K562 (cell line): ENCODE data around the gene TERB1. TPM values are rescaled to one million over a fixed set of nuclear protein-coding genes. Genes with fewer than 3 reads are reported as not detected.

Experiments used
- ARID1B ChIP-seq: fragments of 450-650 bp; IDR thresholded peaks from 2 replicates; pipeline ENCODE4 v1.6.1; 2016; ENCODE audit warnings: antibody characterized with exemption, mild to moderate bottlenecking, inconsistent platforms
- CREB3L1 ChIP-seq: fragments of 450-650 bp; IDR thresholded peaks from 2 replicates; pipeline ENCODE4 v1.6.1; 2014; ENCODE audit warnings: low read depth, mild to moderate bottlenecking, moderate library complexity, borderline replicate concordance
- DPF2 ChIP-seq: fragments of 450-650 bp; IDR thresholded peaks from 2 replicates; pipeline ENCODE4 v1.6.1; 2016
- FOXJ2 ChIP-seq: fragments of 200-800 bp; sonication (Bioruptor generic); IDR thresholded peaks from 2 replicates; pipeline ENCODE4 v1.6.1; 2016; ENCODE audit warnings: missing genetic modification characterization, missing compliant biosample characterization
- GTF2B ChIP-seq: IDR thresholded peaks from 2 replicates; pipeline ENCODE4 v1.6.1; 2011; ENCODE audit not compliant: insufficient read length; ENCODE audit errors: extremely low read depth
- GTF2E2 ChIP-seq: fragments of 200-800 bp; sonication (Bioruptor generic); IDR thresholded peaks from 2 replicates; pipeline ENCODE4 v1.6.1; 2016; ENCODE audit warnings: missing genetic modification characterization, missing compliant biosample characterization
- HMBOX1 ChIP-seq: sonication (generic); IDR thresholded peaks from 2 replicates; pipeline ENCODE4 v1.6.1; 2016
- HMGXB4 ChIP-seq: sonication (generic); formaldehyde crosslinking; IDR thresholded peaks from 2 replicates; pipeline ENCODE4 v1.8.1; 2023; ENCODE audit warnings: mild to moderate bottlenecking, missing genetic modification reagents
- MCM7 ChIP-seq, 2 experiments: fragments of 450-650 bp; IDR thresholded peaks; 2 replicates each; pipeline ENCODE4 v1.6.1; 2016 to 2018
- NR1H2 ChIP-seq: sonication (generic); formaldehyde crosslinking; IDR thresholded peaks from 2 replicates; pipeline ENCODE4 v1.4.0; 2020; ENCODE audit warnings: mild to moderate bottlenecking, missing genetic modification reagents
- RFX5 ChIP-seq: IDR thresholded peaks from 2 replicates; pipeline ENCODE4 v1.6.1; 2011; ENCODE audit warnings: low read depth, mild to moderate bottlenecking, improper control_type of control experiment, low read length
- SMAD4 ChIP-seq: fragments of 250-450 bp; sonication (Bioruptor Pico); conservative IDR thresholded peaks from 2 replicates; pipeline ENCODE4 v1.8.0; 2021; ENCODE audit warnings: inconsistent platforms, mild to moderate bottlenecking, moderate library complexity
- SRSF7 ChIP-seq: fragments of 200-400 bp; formaldehyde crosslinking; optimal IDR thresholded peaks from 2 replicates; pipeline ENCODE3; 2017; ENCODE audit warnings: mild to moderate bottlenecking, low read depth, low read length
- TRIM28 ChIP-seq: fragments of 450-650 bp; IDR thresholded peaks from 2 replicates; pipeline ENCODE4 v1.6.1; 2017
- ZBTB12 ChIP-seq: fragments of 250-450 bp; sonication (Bioruptor Pico); IDR thresholded peaks from 2 replicates; pipeline ENCODE4 v1.4.0; 2020
- ZBTB2 ChIP-seq: fragments of 450-650 bp; IDR thresholded peaks from 2 replicates; pipeline ENCODE4 v1.6.1; 2016; ENCODE audit warnings: antibody characterized with exemption
- ZNF143 ChIP-seq: sonication (generic); formaldehyde crosslinking; IDR thresholded peaks from 2 replicates; pipeline ENCODE4 v1.9.0; 2022; ENCODE audit warnings: mild to moderate bottlenecking, missing genetic modification reagents
- ZNF165 ChIP-seq: fragments of 250-450 bp; sonication (Bioruptor Pico); IDR thresholded peaks from 2 replicates; pipeline ENCODE4 v1.4.0; 2020; ENCODE audit warnings: borderline replicate concordance
- ZNF24 ChIP-seq: fragments of 450-650 bp; IDR thresholded peaks from 2 replicates; pipeline ENCODE4 v1.6.1; 2016
- ZNF280A ChIP-seq: fragments of 450-650 bp; IDR thresholded peaks from 2 replicates; pipeline ENCODE4 v1.6.1; 2018; ENCODE audit warnings: mild to moderate bottlenecking, low read depth; ENCODE audit not compliant: partially characterized antibody
- ZNF551 ChIP-seq: fragments of 250-450 bp; sonication (Bioruptor Pico); IDR thresholded peaks from 2 replicates; pipeline ENCODE4 v1.5.0; 2021; ENCODE audit warnings: mild to moderate bottlenecking, moderate library complexity
- polyA plus RNA-seq, 8 experiments: library from polyadenylated mRNA; depleted of rRNA in 4 of 8; stranded (reverse) in 5 of 8; unstranded in 3 of 8; fragments of >200 nt; fragmentation: Nextera tagmentation in 2 of 8; fragmentation: Illumina TruSeq in 1 of 8; extraction: Ambion mirVana in 2 of 8; extraction: Trizol in 1 of 8; gene quantifications; 2 replicates each; pipeline versions ENCODE4 v1.2.1 to v1.2.3, GENCODE V29; 2011 to 2014; ENCODE audit warnings: inconsistent platforms in 1 of 8, missing spikeins in 1 of 8
- total RNA-seq, 7 experiments: library from RNA; depleted of rRNA in 6 of 7; stranded (reverse); fragments of >200 nt in 6 of 7; fragmentation: Illumina TruSeq in 2 of 7; extraction: Trizol in 2 of 7; gene quantifications; 2 replicates each; pipeline versions ENCODE4 v1.2.1 to v1.2.3, GENCODE V29; 2011 to 2021; ENCODE audit warnings: low replicate concordance in 1 of 7

The TERB1 gene
- total and polyA plus RNA-seq, 9 of the 15 experiments (the other 6 are each of a cell fraction or from before 2014, with no cell fraction given) = not detected

- no peak for TF ChIP-seq CREB3L1
- TF ChIP-seq ZNF280A = no peak
- TF ChIP-seq SMAD4 (CRISPR knock-in tag) = no peak
- no peak for TF ChIP-seq HMGXB4
- TF ChIP-seq SRSF7 = no peak
- no peak for TF ChIP-seq GTF2E2
- no peak for TF ChIP-seq NR1H2 (CRISPR knock-in tag)
- TF ChIP-seq MCM7 (IDR thresholded peaks at IDR 0.05) = no peak
- no peak for TF ChIP-seq ZNF24
- no peak for TF ChIP-seq HMBOX1
- TF ChIP-seq DPF2 = no peak
- TF ChIP-seq ZNF551 = no peak
- no peak for TF ChIP-seq ZBTB2
- no peak for TF ChIP-seq ZNF165 (CRISPR knock-in tag)
- TF ChIP-seq RFX5 = peak; percentile 81
- no peak for TF ChIP-seq GTF2B
- no peak for TF ChIP-seq FOXJ2 (tag)
- no peak for TF ChIP-seq ZBTB12 (CRISPR knock-in tag)
- TF ChIP-seq ARID1B = no peak
- no peak for TF ChIP-seq ZNF143 (CRISPR knock-in tag)
- no peak for TF ChIP-seq TRIM28
Observed at GRCh38 chr16:66717112-66717675, 84.2 kb downstream of the TERB1 start (continued).
